GM18519 (cell line): Measurements from ENCODE around the gene MYRIP.
"Not testable (repeated sequence)": the region's sequence is repeated elsewhere in the genome, so short reads cannot be mapped to it uniquely, and the experiment has no call there.

Experiments
- ATAC-seq: cut with Tn5 transposase; IDR thresholded peaks from one replicate; pipeline ENCODE4 v1.9.1; 2021; ENCODE audit warnings: mild to moderate bottlenecking, moderate library complexity; ENCODE audit not compliant: unreplicated experiment, low FRiP score

MYRIP gene

GRCh38 chr3:40109641-40110490 is 300.5 kb downstream of the MYRIP start:
- no peak for ATAC-seq

- no peak for ATAC-seq
Observed at GRCh38 chr3:40116478-40117177, 307.2 kb downstream of the MYRIP start.

- ATAC-seq = no peak
Observed at GRCh38 chr3:40118091-40118490, 308.7 kb downstream of the MYRIP start.

GRCh38 chr3:40120067-40120692 is 310.8 kb downstream of the MYRIP start:
- ATAC-seq = no peak

- ATAC-seq = no peak
Observed at GRCh38 chr3:40120806-40121205, 311.4 kb downstream of the MYRIP start.

- ATAC-seq = no peak
Observed at GRCh38 chr3:40124918-40125317, 315.5 kb downstream of the MYRIP start.

- no peak for ATAC-seq
Observed at GRCh38 chr3:40128166-40128565, 318.8 kb downstream of the MYRIP start.

GRCh38 chr3:40129510-40129909 is 320.1 kb downstream of the MYRIP start:
- no peak for ATAC-seq

GRCh38 chr3:40129981-40130380 is 320.6 kb downstream of the MYRIP start:
- no peak for ATAC-seq

- no peak for ATAC-seq
Observed at GRCh38 chr3:40130721-40131120, 321.3 kb downstream of the MYRIP start.

GRCh38 chr3:40133886-40134575 is 324.6 kb downstream of the MYRIP start:
- not testable (repeated sequence) for ATAC-seq

GRCh38 chr3:40137591-40138295 is 328.3 kb downstream of the MYRIP start:
- no peak for ATAC-seq

- no peak for ATAC-seq
Observed at GRCh38 chr3:40143283-40144090, 334.1 kb downstream of the MYRIP start.

GRCh38 chr3:40148827-40149226 is 339.4 kb downstream of the MYRIP start:
- no peak for ATAC-seq

GRCh38 chr3:40152482-40153133 is 343.2 kb downstream of the MYRIP start:
- no peak for ATAC-seq

- ATAC-seq = no peak
Observed at GRCh38 chr3:40160933-40161332, 351.5 kb downstream of the MYRIP start.

GRCh38 chr3:40162616-40163015 is 353.2 kb downstream of the MYRIP start:
- no peak for ATAC-seq

GRCh38 chr3:40166997-40167396 is 357.6 kb downstream of the MYRIP start:
- ATAC-seq = no peak

GRCh38 chr3:40167958-40168357 is 358.5 kb downstream of the MYRIP start:
- ATAC-seq = no peak
